ENCODE data around the gene MAD1L1. TPM values are rescaled to one million over a fixed set of nuclear protein-coding genes. Genes with fewer than 3 reads are reported as not detected.
A peak's percentile ranks its signal among the peaks of the same experiment; 100 is the strongest.

The MAD1L1 gene
- total RNA-seq, 4 donors from 2014 or later, result 8.0 to 52.7 (median 26.7) TPM

DNA sequence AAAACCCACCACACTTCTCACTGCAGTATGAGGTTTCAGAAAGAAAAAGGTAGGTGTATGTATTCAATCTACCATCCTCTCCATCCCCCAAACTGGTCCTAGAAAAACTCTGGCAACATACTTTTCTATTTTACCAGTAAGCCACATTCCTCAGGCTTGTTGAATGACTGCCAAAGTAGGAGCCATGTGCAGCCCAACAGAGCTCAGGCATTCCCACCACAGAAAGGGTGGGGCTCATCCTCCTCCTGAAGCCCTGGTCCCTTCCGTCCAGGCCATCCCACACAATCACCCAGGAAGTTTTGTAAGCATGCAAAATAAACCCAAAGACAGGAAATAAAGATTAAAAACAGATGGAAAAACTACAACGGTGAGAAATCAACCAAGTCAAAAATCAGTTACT lies 57.2 kb downstream of the MAD1L1 start:
- Histone ChIP-seq H3K27me3 (no peaks in the 10 kb centered on the region), H3K27ac (peak overlapping the region in 3 of 4 donors; percentile 7 to 51 (median 17)), H3K4me1 (peaks cover 6 to 19% (median 14%) of the 10 kb centered on the region in 4 donors), H3K36me3 (no peaks in the 10 kb centered on the region), H3K4me3 (no peak overlapping the region), H3K9me3 (no peaks in the 10 kb centered on the region)
- intact Hi-C loops (cut with DNase I; ENCODE audit: low total_unique reads), result no loop called here
- in situ Hi-C loops (cut with MboI; ENCODE audit: low pct_ligation_motif_present in 1 of 4, low pct_unique_long_range_greater_than_20kb in 1 of 4, low sequenced_read_pairs in 3 of 4), result no loop called here
- WGBS, 2 donors (ENCODE audit: low coverage in 1 of 2), result 48 to 53% methylated on average over 2 of the region's 2 CpGs
- TF ChIP-seq EP300 (IDR thresholded peaks at IDR 0.05; ENCODE audit: low read depth) (no peak), POLR2AphosphoS5 (IDR thresholded peaks at IDR 0.05) (peak in 1 of 3 donors; percentile 11)
- DNase-seq, result no peak

DNA sequence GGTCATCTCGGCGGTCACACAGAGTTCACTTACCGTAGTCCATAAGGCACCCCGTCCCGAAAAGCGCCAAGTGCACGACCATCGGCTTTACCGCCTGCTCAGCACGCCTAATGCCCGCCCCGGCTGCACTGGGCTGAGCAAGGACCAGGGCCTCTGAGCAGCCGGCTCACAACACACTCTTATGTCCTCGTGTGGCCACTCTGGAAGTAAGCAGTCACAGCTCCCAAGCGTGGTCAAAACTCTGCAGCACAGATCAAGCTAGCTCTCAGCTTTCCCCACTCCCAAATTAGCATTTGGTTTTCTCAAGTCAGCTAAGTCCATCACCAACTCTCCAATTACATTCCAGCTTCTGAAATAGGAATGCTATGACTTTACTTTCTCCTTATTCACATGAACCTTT lies 57.7 kb downstream of the MAD1L1 start:
- intact Hi-C loops (cut with DNase I; ENCODE audit: low total_unique reads), result no loop called here

DNA sequence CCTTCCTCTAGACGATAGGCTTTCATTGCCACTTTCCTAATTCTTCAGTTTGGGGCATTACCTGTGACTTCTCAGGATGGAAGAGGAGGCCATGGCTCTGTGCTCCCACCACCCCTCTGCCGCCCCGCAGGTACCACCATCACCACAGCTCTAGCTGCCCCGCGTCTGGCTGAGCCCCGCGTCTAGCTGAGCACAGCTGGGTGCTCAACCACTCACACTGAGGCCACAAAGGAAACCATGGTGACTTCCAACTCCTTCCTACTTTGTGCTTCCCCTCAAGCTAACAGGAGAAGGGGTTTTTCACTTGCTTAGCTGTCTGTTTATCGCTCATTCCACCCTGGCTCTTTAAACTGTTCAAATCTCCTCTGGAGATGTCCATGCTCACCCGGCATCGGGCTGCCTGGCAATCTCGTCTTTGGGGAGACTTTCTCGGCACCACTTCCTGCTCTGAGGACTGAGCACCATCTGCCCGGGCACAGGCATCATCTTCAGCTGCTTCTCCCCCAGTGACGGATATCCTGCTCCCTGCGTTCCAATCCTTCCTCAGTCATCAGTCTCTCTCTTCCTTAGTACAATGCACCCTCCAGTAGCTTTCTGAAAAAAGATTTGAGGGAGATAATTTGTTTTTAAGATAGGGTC lies 59.4 kb downstream of the MAD1L1 start:
- H3K27ac ChIP-seq, result peak overlapping the region in 1 of 4 donors; percentile 57
- no peaks in the 10 kb centered on the region for H3K27me3 ChIP-seq
- DNase-seq, result no peak
- TF ChIP-seq POLR2AphosphoS5 (IDR thresholded peaks at IDR 0.05), result no peak
- TF ChIP-seq EP300 (IDR thresholded peaks at IDR 0.05; ENCODE audit: low read depth), result no peak
- no peak for TF ChIP-seq POLR2A (IDR thresholded peaks at IDR 0.05)
- TF ChIP-seq, protein P1, sequence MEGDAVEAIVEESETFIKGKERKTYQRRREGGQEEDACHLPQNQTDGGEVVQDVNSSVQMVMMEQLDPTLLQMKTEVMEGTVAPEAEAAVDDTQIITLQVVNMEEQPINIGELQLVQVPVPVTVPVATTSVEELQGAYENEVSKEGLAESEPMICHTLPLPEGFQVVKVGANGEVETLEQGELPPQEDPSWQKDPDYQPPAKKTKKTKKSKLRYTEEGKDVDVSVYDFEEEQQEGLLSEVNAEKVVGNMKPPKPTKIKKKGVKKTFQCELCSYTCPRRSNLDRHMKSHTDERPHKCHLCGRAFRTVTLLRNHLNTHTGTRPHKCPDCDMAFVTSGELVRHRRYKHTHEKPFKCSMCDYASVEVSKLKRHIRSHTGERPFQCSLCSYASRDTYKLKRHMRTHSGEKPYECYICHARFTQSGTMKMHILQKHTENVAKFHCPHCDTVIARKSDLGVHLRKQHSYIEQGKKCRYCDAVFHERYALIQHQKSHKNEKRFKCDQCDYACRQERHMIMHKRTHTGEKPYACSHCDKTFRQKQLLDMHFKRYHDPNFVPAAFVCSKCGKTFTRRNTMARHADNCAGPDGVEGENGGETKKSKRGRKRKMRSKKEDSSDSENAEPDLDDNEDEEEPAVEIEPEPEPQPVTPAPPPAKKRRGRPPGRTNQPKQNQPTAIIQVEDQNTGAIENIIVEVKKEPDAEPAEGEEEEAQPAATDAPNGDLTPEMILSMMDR (IDR thresholded peaks at IDR 0.05), result no peak
- peaks cover 6 to 19% (median 14%) of the 10 kb centered on the region in 4 donors for H3K4me1 ChIP-seq
- no peak overlapping the region for H3K4me3 ChIP-seq
- in situ Hi-C loops (cut with MboI; ENCODE audit: low pct_ligation_motif_present in 1 of 4, low pct_unique_long_range_greater_than_20kb in 1 of 4, low sequenced_read_pairs in 3 of 4), result no loop called here
- H3K9me3 ChIP-seq, result no peaks in the 10 kb centered on the region
- H3K36me3 ChIP-seq, result no peaks in the 10 kb centered on the region
- WGBS, 2 donors (ENCODE audit: low coverage in 1 of 2), result 52 to 60% methylated on average over 2 to 15 of the region's 15 CpGs
- intact Hi-C loops (cut with DNase I; ENCODE audit: low total_unique reads), result no loop called here

More for the DNA sequence above, 57.7 kb downstream of the MAD1L1 start:
- no peaks in the 10 kb centered on the region for H3K27me3 ChIP-seq
- no peak overlapping the region for H3K4me3 ChIP-seq
- TF ChIP-seq POLR2AphosphoS5 (IDR thresholded peaks at IDR 0.05) (no peak), POLR2A (IDR thresholded peaks at IDR 0.05) (no peak), EP300 (IDR thresholded peaks at IDR 0.05; ENCODE audit: low read depth) (no peak)
- TF ChIP-seq, protein P1 (IDR thresholded peaks at IDR 0.05), result no peak
- H3K27ac ChIP-seq, result peak overlapping the region in 3 of 4 donors; percentile 7 to 51 (median 17)
- no peaks in the 10 kb centered on the region for H3K36me3 ChIP-seq
- peaks cover 6 to 19% (median 14%) of the 10 kb centered on the region in 4 donors for H3K4me1 ChIP-seq
- no peaks in the 10 kb centered on the region for H3K9me3 ChIP-seq
- WGBS, 2 donors (ENCODE audit: low coverage in 1 of 2), result 93% methylated on average over 15 of the region's 15 CpGs; no CpG with 5 or more reads in 1 of the 2 donors
- in situ Hi-C loops (cut with MboI; ENCODE audit: low pct_ligation_motif_present in 1 of 4, low pct_unique_long_range_greater_than_20kb in 1 of 4, low sequenced_read_pairs in 3 of 4), result no loop called here
- no peak for DNase-seq

DNA sequence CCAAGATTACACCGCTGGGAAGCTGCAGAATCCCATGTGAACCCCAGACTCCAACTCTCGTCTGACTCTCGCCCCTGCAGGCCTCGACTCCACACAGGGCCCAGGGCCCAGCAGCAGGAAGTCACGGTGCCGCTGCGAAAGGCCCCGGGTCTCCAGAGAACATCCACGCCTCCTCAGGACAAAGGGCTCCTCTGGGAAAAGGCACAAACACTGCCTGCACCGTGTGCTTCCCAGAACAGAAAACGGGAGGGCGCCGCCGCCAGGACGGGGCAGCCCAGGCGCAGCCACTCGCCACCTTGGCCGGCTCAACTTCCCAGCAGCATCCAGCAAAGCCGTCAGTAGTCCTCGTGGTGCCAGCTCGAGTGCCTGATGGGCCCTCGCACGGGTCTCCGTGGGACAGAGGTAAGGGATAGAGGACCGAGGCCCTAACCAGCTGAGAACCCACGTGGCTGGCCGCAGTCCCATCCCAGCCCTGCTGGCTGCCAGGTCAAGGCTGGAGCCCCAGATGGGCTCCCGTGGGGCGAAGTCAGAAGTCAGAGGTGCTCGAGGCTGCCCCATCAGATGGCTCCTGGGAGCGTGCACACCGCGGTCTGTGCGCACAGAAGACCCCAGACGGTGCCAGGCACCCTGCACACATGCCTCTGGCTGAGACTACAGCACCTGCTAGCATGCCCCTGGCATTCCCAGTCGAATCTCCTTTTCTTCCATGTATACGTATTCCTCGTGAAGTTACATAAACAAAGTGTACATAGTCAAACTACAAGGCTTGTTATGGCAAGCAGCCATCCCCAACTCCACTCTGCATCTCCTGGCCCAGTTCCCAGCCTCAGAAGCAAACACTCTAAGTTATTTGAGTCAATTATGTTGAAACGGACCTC lies 60.2 kb downstream of the MAD1L1 start:
- TF ChIP-seq EP300 (IDR thresholded peaks at IDR 0.05; ENCODE audit: low read depth) (no peak), POLR2AphosphoS5 (IDR thresholded peaks at IDR 0.05) (no peak), POLR2A (IDR thresholded peaks at IDR 0.05) (no peak)
- TF ChIP-seq, protein P1 (IDR thresholded peaks at IDR 0.05), result no peak
- WGBS, 2 donors (ENCODE audit: low coverage in 1 of 2), result 49% methylated on average over 33 of the region's 39 CpGs; no CpG with 5 or more reads in 1 of the 2 donors
- Histone ChIP-seq H3K27me3 (no peaks in the 10 kb centered on the region), H3K4me3 (no peak overlapping the region), H3K9me3 (no peaks in the 10 kb centered on the region), H3K27ac (peak overlapping the region in 3 of 4 donors; percentile 2 to 57 (median 36)), H3K36me3 (no peaks in the 10 kb centered on the region), H3K4me1 (peaks cover 6 to 19% (median 14%) of the 10 kb centered on the region in 4 donors)
- DNase-seq, result peak; percentile 68
- intact Hi-C loops (cut with DNase I; ENCODE audit: low total_unique reads), result no loop called here
- in situ Hi-C loops (cut with MboI; ENCODE audit: low pct_ligation_motif_present in 1 of 4, low pct_unique_long_range_greater_than_20kb in 1 of 4, low sequenced_read_pairs in 3 of 4), result no loop called here
